HepG2 (cell line): Measurements from ENCODE around the gene RNASE4. TPM values are rescaled to one million over a fixed set of nuclear protein-coding genes. Genes with fewer than 3 reads are reported as not detected.
A peak's percentile ranks its signal among the peaks of the same experiment; 100 is the strongest.

Experiments
- CEBPG ChIP-seq: IDR thresholded peaks from 2 replicates; pipeline ENCODE4 v1.6.1; 2016
- DPF2 ChIP-seq: sonication (generic); formaldehyde crosslinking; IDR thresholded peaks from 2 replicates; pipeline ENCODE4 v1.4.0; 2020; ENCODE audit warnings: mild to moderate bottlenecking, low read depth, missing genetic modification reagents, borderline replicate concordance
- LCORL ChIP-seq, 2 experiments: fragments of 450-650 bp in 1 of 2; sonication (generic) in 1 of 2; formaldehyde crosslinking in 1 of 2; IDR thresholded peaks; 2 replicates each; pipeline versions ENCODE4 v1.5.0 to v1.6.1; 2017 to 2020; ENCODE audit warnings: antibody characterized with exemption in 1 of 2, missing genetic modification reagents in 1 of 2
- NFKBIZ ChIP-seq: IDR thresholded peaks from 2 replicates; pipeline ENCODE4 v1.6.1; 2018; ENCODE audit warnings: missing genetic modification reagents, missing compliant biosample characterization
- SNAPC5 ChIP-seq: sonication (generic); formaldehyde crosslinking; IDR thresholded peaks from 2 replicates; pipeline ENCODE4 v1.8.1; 2023; ENCODE audit warnings: mild to moderate bottlenecking, missing genetic modification reagents, borderline replicate concordance
- TFAP4 ChIP-seq: sonication (generic); IDR thresholded peaks from 2 replicates; pipeline ENCODE4 v1.6.1; 2016; ENCODE audit warnings: low read depth, borderline replicate concordance
- ZBTB39 ChIP-seq: sonication (generic); formaldehyde crosslinking; IDR thresholded peaks from 2 replicates; pipeline ENCODE4 v1.5.0; 2020; ENCODE audit warnings: missing genetic modification reagents
- ZMYM4 ChIP-seq: sonication (generic); formaldehyde crosslinking; IDR thresholded peaks from 2 replicates; pipeline ENCODE4 v1.8.1; 2023; ENCODE audit warnings: mild to moderate bottlenecking, missing genetic modification reagents
- ZNF44 ChIP-seq: sonication (generic); formaldehyde crosslinking; IDR thresholded peaks from 2 replicates; pipeline ENCODE4 v1.5.1; 2020; ENCODE audit warnings: mild to moderate bottlenecking, missing genetic modification reagents
- ZNF543 ChIP-seq: sonication (generic); formaldehyde crosslinking; IDR thresholded peaks from 2 replicates; pipeline ENCODE4 v1.4.0; 2020; ENCODE audit warnings: mild to moderate bottlenecking, missing genetic modification reagents
- ZNF569 ChIP-seq: sonication (generic); formaldehyde crosslinking; IDR thresholded peaks from 2 replicates; pipeline ENCODE4 v1.5.0; 2020; ENCODE audit warnings: mild to moderate bottlenecking, missing genetic modification reagents, moderate library complexity, borderline replicate concordance
- ZNF709 ChIP-seq: sonication (generic); formaldehyde crosslinking; IDR thresholded peaks from 2 replicates; pipeline ENCODE4 v1.5.0; 2020; ENCODE audit warnings: mild to moderate bottlenecking, missing genetic modification reagents
- ZNF740 ChIP-seq: sonication (generic); formaldehyde crosslinking; IDR thresholded peaks from 2 replicates; pipeline ENCODE4 v1.4.0; 2020; ENCODE audit warnings: missing genetic modification reagents
- ZNF776 ChIP-seq: sonication (generic); formaldehyde crosslinking; IDR thresholded peaks from 2 replicates; pipeline ENCODE4 v1.4.0; 2020; ENCODE audit warnings: mild to moderate bottlenecking, missing genetic modification reagents
- ZNF790 ChIP-seq: sonication (generic); formaldehyde crosslinking; IDR thresholded peaks from 2 replicates; pipeline ENCODE4 v1.8.0; 2022; ENCODE audit warnings: missing genetic modification reagents, mild to moderate bottlenecking, borderline replicate concordance
- ZNF841 ChIP-seq: sonication (generic); formaldehyde crosslinking; IDR thresholded peaks from 2 replicates; pipeline ENCODE4 v1.8.1; 2023; ENCODE audit warnings: missing genetic modification reagents, borderline replicate concordance
- polyA plus RNA-seq, 8 experiments: library from polyadenylated mRNA; depleted of rRNA in 3 of 8; stranded (reverse) in 7 of 8; unstranded in 1 of 8; fragments of >200 nt; fragmentation: Illumina TruSeq in 4 of 8; extraction: Trizol in 4 of 8; gene quantifications; 2 replicates each; pipeline versions ENCODE4 v1.2.1 to v1.2.3, GENCODE V29; 2011 to 2016; ENCODE audit warnings: low read depth in 4 of 8, missing spikeins in 1 of 8, mixed read lengths in 1 of 8; ENCODE audit not compliant: insufficient read depth in 1 of 8
- total RNA-seq, 5 experiments: library from RNA; depleted of rRNA; stranded (reverse); fragments of >200 nt; fragmentation: Illumina TruSeq; extraction: Trizol; gene quantifications; 2 replicates each; pipeline ENCODE4 v1.2.3, GENCODE V29; 2016; ENCODE audit warnings: low read depth in 1 of 5
- TF ChIP-seq, protein P1 (sequence below): sonication (generic); formaldehyde crosslinking; IDR thresholded peaks from 2 replicates; pipeline ENCODE4 v1.4.0; 2020; ENCODE audit warnings: mild to moderate bottlenecking, missing genetic modification reagents, borderline replicate concordance
- TF ChIP-seq, protein P2 (sequence below): sonication (generic); formaldehyde crosslinking; IDR thresholded peaks from 2 replicates; pipeline ENCODE4 v1.4.0; 2020; ENCODE audit warnings: mild to moderate bottlenecking, missing genetic modification reagents

Gene RNASE4
- total and polyA plus RNA-seq, 2 of the 13 experiments (the other 11 are each of a cell fraction or from before 2014, with no cell fraction given), result 109 to 983 TPM

DNA sequence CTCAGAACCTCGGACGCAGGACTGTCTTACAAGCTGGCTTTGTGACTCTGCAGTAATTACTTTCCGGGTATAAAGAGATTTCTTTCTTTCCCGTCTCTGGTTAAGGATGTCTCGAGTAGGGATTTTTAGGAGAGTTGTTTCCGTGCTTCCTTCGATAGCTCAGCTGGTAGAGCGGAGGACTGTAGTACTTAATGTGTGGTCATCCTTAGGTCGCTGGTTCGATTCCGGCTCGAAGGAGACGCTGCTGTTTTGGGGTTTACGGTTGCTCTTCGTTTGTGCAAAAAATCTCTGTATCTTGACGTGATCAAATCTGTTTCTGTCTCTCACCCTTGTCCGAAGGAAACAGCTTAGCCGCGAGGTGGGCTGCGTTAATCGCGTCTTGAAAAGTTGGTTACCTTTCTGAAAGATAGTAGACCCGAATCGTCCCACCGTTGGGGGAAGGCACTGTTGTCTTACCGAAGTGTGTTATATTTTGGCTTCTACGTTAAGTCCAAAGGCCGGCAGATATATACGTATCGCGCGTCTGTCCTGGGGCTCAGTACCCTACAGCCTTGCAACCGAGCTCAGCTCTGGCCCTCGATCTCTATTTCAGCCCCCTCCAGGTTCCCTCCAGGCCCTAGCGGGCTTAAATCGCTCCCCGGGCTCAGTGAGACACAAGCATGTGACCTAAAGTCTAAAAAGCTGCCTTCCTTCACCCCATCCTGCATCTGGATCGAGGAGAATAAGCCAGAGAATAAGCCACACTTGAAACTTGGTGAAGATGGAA lies 1.1 kb upstream of the RNASE4 start (continued):
- 0 out of 2 replicates have a peak, but pooled peaks have one; percentile 13 for TF ChIP-seq NFKBIZ
- peak; percentile 10; the same call in 1 of the 2 replicates for TF ChIP-seq CEBPG (CRISPR knock-in tag)
- 0 out of 2 replicates have a peak, but pooled peaks have one; percentile 39 for TF ChIP-seq ZBTB39 (CRISPR knock-in tag)
- TF ChIP-seq ZNF776 (CRISPR knock-in tag), result peak; percentile 66; the same call in 1 of the 2 replicates
- TF ChIP-seq ZNF841, result peak; percentile 6; the same call in 1 of the 2 replicates
- TF ChIP-seq LCORL (IDR thresholded peaks at IDR 0.05), result no peak
- peak; percentile 58; the same call in 1 of the 2 replicates for TF ChIP-seq LCORL (CRISPR knock-in tag; IDR thresholded peaks at IDR 0.05)
- 0 out of 2 replicates have a peak, but pooled peaks have one; percentile 22 for TF ChIP-seq ZNF543
- TF ChIP-seq ZNF44 (CRISPR knock-in tag), result peak; percentile 9; the same call in 1 of the 2 replicates
- TF ChIP-seq SNAPC5 (CRISPR knock-in tag), result 0 out of 2 replicates have a peak, but pooled peaks have one; percentile 74
- TF ChIP-seq ZNF740 (CRISPR knock-in tag), result no peak; the same call in 1 of the 2 replicates
- TF ChIP-seq, protein P1, sequence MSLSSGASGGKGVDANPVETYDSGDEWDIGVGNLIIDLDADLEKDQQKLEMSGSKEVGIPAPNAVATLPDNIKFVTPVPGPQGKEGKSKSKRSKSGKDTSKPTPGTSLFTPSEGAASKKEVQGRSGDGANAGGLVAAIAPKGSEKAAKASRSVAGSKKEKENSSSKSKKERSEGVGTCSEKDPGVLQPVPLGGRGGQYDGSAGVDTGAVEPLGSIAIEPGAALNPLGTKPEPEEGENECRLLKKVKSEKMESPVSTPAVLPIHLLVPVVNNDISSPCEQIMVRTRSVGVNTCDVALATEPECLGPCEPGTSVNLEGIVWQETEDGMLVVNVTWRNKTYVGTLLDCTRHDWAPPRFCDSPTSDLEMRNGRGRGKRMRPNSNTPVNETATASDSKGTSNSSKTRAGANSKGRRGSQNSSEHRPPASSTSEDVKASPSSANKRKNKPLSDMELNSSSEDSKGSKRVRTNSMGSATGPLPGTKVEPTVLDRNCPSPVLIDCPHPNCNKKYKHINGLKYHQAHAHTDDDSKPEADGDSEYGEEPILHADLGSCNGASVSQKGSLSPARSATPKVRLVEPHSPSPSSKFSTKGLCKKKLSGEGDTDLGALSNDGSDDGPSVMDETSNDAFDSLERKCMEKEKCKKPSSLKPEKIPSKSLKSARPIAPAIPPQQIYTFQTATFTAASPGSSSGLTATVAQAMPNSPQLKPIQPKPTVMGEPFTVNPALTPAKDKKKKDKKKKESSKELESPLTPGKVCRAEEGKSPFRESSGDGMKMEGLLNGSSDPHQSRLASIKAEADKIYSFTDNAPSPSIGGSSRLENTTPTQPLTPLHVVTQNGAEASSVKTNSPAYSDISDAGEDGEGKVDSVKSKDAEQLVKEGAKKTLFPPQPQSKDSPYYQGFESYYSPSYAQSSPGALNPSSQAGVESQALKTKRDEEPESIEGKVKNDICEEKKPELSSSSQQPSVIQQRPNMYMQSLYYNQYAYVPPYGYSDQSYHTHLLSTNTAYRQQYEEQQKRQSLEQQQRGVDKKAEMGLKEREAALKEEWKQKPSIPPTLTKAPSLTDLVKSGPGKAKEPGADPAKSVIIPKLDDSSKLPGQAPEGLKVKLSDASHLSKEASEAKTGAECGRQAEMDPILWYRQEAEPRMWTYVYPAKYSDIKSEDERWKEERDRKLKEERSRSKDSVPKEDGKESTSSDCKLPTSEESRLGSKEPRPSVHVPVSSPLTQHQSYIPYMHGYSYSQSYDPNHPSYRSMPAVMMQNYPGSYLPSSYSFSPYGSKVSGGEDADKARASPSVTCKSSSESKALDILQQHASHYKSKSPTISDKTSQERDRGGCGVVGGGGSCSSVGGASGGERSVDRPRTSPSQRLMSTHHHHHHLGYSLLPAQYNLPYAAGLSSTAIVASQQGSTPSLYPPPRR (CRISPR knock-in tag), result peak; percentile 50; the same call in 1 of the 2 replicates
- no peak for TF ChIP-seq DPF2 (CRISPR knock-in tag)
- TF ChIP-seq, protein P2, sequence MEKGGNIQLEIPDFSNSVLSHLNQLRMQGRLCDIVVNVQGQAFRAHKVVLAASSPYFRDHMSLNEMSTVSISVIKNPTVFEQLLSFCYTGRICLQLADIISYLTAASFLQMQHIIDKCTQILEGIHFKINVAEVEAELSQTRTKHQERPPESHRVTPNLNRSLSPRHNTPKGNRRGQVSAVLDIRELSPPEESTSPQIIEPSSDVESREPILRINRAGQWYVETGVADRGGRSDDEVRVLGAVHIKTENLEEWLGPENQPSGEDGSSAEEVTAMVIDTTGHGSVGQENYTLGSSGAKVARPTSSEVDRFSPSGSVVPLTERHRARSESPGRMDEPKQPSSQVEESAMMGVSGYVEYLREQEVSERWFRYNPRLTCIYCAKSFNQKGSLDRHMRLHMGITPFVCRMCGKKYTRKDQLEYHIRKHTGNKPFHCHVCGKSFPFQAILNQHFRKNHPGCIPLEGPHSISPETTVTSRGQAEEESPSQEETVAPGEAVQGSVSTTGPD (CRISPR knock-in tag), result 0 out of 2 replicates have a peak, but pooled peaks have one; percentile 23
- TF ChIP-seq ZMYM4 (CRISPR knock-in tag), result peak; percentile 48; the same call in 1 of the 2 replicates
- TF ChIP-seq TFAP4, result peak; percentile 90
- 0 out of 2 replicates have a peak, but pooled peaks have one; percentile 8 for TF ChIP-seq ZNF709 (CRISPR knock-in tag)
- no peak for TF ChIP-seq ZNF569 (CRISPR knock-in tag)
- TF ChIP-seq ZNF790 (CRISPR knock-in tag), result no peak
